ENCODE measurements around the gene CFAP119. TPM values are rescaled to one million over a fixed set of nuclear protein-coding genes. Genes with fewer than 3 reads are reported as not detected.
A peak's percentile ranks its signal among the peaks of the same experiment; 100 is the strongest.

The CFAP119 gene
- polyA plus RNA-seq, 1 donor (not counting 4 experiments of a cell fraction or from before 2014, with no cell fraction given), result 3.0 TPM

DNA sequence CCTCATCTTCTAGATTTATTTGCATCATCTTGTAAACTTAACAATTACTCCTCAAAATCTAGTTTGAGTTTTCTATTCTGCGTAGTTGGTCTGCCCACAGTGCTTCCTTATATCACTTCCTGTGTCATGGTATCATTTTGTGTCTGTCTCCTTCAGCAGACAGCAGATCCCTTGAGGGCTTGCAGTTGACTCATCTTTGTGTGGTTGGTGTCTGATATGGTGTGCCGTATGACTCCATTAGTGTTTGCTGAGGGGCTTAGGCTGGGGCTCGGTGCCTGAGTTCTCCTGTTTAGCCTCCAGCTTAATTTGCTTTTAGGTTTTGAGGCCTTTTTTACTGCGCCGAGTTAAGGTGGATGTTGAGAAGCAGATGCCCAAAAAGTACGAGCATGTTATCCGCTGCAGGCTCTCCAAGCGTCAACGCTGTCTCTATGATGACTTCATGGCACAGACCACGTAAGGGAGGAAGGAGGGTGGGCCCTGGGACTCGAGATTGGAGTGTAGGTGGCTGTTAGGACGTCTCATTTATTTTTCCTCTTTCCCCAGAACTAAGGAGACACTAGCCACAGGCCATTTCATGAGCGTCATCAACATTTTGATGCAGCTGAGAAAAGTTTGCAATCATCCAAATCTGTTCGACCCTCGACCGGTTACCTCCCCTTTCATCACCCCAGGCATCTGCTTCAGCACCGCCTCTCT is 46.0 kb downstream of the CFAP119 start:
- H3K9me1 ChIP-seq (ENCODE audit: control insufficient read depth, extremely low read depth, insufficient read depth, low read length), result no peaks in the 10 kb centered on the region
- peak overlapping the region; percentile 25 for H3K27ac ChIP-seq (ENCODE audit: control insufficient read depth, insufficient read depth, low read length)
- no peaks in the 10 kb centered on the region for H3K27me3 ChIP-seq (ENCODE audit: control insufficient read depth, extremely low read depth, insufficient read depth, low read length)
- H3K4me3 ChIP-seq (ENCODE audit: control insufficient read depth in 2 of 3, extremely low read depth in 1 of 3, insufficient read depth in 2 of 3, low read depth in 1 of 3, low read length in 3 of 3), result no peak overlapping the region
- H4K20me1 ChIP-seq (ENCODE audit: control insufficient read depth, extremely low read depth, insufficient read depth, low read length), result peaks cover 3% of the 10 kb centered on the region
- no peaks in the 10 kb centered on the region for H3K9me3 ChIP-seq (ENCODE audit: control insufficient read depth, low read depth, low read length)
- H3K36me3 ChIP-seq (ENCODE audit: control insufficient read depth in 2 of 2, extremely low read depth in 1 of 2, insufficient read depth in 2 of 2, low read length in 2 of 2), result peaks cover 53 to 61% of the 10 kb centered on the region in 2 experiments
- FAIRE-seq (peak; percentile 76), DNase-seq (ENCODE audit: low read depth, low spot score) (no peak)
- H3K79me2 ChIP-seq (ENCODE audit: control insufficient read depth, insufficient read depth, low read length), result peaks cover 44% of the 10 kb centered on the region
- no peak overlapping the region for H2AFZ ChIP-seq (ENCODE audit: control insufficient read depth, low read length)
- H3K9ac ChIP-seq (ENCODE audit: control insufficient read depth, extremely low read depth, insufficient read depth, low read length), result no peak overlapping the region
- dilution Hi-C loops (cut with MboI; ENCODE audit: extremely low pct_ligation_motif_present, low sequenced_read_pairs), result no loop called here
- peaks cover 21% of the 10 kb centered on the region for H3K4me1 ChIP-seq (ENCODE audit: control insufficient read depth, extremely low read depth, insufficient read depth, low read length)
- TF ChIP-seq, protein P1, sequence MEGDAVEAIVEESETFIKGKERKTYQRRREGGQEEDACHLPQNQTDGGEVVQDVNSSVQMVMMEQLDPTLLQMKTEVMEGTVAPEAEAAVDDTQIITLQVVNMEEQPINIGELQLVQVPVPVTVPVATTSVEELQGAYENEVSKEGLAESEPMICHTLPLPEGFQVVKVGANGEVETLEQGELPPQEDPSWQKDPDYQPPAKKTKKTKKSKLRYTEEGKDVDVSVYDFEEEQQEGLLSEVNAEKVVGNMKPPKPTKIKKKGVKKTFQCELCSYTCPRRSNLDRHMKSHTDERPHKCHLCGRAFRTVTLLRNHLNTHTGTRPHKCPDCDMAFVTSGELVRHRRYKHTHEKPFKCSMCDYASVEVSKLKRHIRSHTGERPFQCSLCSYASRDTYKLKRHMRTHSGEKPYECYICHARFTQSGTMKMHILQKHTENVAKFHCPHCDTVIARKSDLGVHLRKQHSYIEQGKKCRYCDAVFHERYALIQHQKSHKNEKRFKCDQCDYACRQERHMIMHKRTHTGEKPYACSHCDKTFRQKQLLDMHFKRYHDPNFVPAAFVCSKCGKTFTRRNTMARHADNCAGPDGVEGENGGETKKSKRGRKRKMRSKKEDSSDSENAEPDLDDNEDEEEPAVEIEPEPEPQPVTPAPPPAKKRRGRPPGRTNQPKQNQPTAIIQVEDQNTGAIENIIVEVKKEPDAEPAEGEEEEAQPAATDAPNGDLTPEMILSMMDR (optimal IDR thresholded peaks at IDR 0.05 in 1 of 3, IDR thresholded peaks at IDR 0.05 in 1 of 3, conservative IDR thresholded peaks at IDR 0.05 in 1 of 3; ENCODE audit: extremely low read depth in 1 of 3, insufficient read depth in 2 of 3, low read length in 3 of 3), result no peak
- no peak for TF ChIP-seq EZH2 (IDR thresholded peaks at IDR 0.05; ENCODE audit: low read length)
- peak overlapping the region; percentile 4 for H3K4me2 ChIP-seq (ENCODE audit: control insufficient read depth, extremely low read depth, insufficient read depth, low read depth, low read length)

DNA sequence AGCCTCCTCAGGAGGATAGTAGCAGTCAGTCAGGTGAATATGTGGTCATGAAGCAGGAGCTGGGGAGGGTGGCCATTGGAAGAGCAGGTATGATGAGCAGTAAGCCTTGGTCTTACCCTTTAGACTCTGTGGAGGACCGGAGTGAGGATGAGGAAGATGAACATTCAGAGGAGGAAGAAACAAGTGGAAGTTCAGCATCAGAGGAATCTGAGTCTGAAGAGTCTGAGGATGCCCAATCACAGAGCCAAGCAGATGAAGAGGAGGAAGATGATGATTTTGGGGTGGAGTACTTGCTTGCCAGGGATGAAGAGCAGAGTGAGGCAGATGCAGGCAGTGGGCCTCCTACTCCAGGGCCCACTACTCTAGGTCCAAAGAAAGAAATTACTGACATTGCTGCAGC is 50.1 kb downstream of the CFAP119 start:
- Histone ChIP-seq H2AFZ (ENCODE audit: control insufficient read depth, low read length) (no peak overlapping the region), H3K9me1 (ENCODE audit: control insufficient read depth, extremely low read depth, insufficient read depth, low read length) (no peaks in the 10 kb centered on the region), H3K27me3 (ENCODE audit: control insufficient read depth, extremely low read depth, insufficient read depth, low read length) (no peaks in the 10 kb centered on the region), H3K79me2 (ENCODE audit: control insufficient read depth, insufficient read depth, low read length) (peaks cover 18% of the 10 kb centered on the region), H3K4me3 (ENCODE audit: control insufficient read depth in 2 of 3, extremely low read depth in 1 of 3, insufficient read depth in 2 of 3, low read depth in 1 of 3, low read length in 3 of 3) (no peak overlapping the region), H4K20me1 (ENCODE audit: control insufficient read depth, extremely low read depth, insufficient read depth, low read length) (peaks cover 3% of the 10 kb centered on the region), H3K36me3 (ENCODE audit: control insufficient read depth in 2 of 2, extremely low read depth in 1 of 2, insufficient read depth in 2 of 2, low read length in 2 of 2) (peaks cover 70 to 78% of the 10 kb centered on the region in 2 experiments), H3K4me1 (ENCODE audit: control insufficient read depth, extremely low read depth, insufficient read depth, low read length) (peaks cover 21% of the 10 kb centered on the region), H3K4me2 (ENCODE audit: control insufficient read depth, extremely low read depth, insufficient read depth, low read depth, low read length) (no peak overlapping the region), H3K27ac (ENCODE audit: control insufficient read depth, insufficient read depth, low read length) (no peak overlapping the region), H3K9ac (ENCODE audit: control insufficient read depth, extremely low read depth, insufficient read depth, low read length) (no peak overlapping the region), H3K9me3 (ENCODE audit: control insufficient read depth, low read depth, low read length) (no peaks in the 10 kb centered on the region)
- dilution Hi-C loops (cut with MboI; ENCODE audit: extremely low pct_ligation_motif_present, low sequenced_read_pairs), result no loop called here
- FAIRE-seq, result no peak
- no peak for TF ChIP-seq EZH2 (IDR thresholded peaks at IDR 0.05; ENCODE audit: low read length)
- TF ChIP-seq, protein P1 (optimal IDR thresholded peaks at IDR 0.05 in 1 of 3, IDR thresholded peaks at IDR 0.05 in 1 of 3, conservative IDR thresholded peaks at IDR 0.05 in 1 of 3; ENCODE audit: extremely low read depth in 1 of 3, insufficient read depth in 2 of 3, low read length in 3 of 3), result no peak
- DNase-seq (ENCODE audit: low read depth, low spot score), result no peak
